SU-DHL-6 (cell line): ENCODE measurements around the gene YRDC.

Experiments
- H2AFZ ChIP-seq: fragments of 200-600 bp; sonication (generic); 2 replicates; pipeline ENCODE4 v1.6.1; 2014; ENCODE audit warnings: low read depth, mild to moderate bottlenecking, moderate library complexity, mixed read lengths, antibody characterized with exemption, low read length; ENCODE audit not compliant: severe bottlenecking
- H3F3A ChIP-seq: fragments of 200-600 bp; shearing (Covaris generic); 2 replicates; pipeline ENCODE4 v1.6.0; 2016; ENCODE audit warnings: antibody characterized with exemption, mild to moderate bottlenecking; ENCODE audit not compliant: insufficient read depth
- H3K27ac ChIP-seq: fragments of 200-600 bp; sonication (generic); 2 replicates; pipeline ENCODE4 v1.5.1; 2016; ENCODE audit warnings: low read depth, mild to moderate bottlenecking, low read length, moderate library complexity, mixed read lengths
- H3K27me3 ChIP-seq: fragments of 200-600 bp; sonication (generic), shearing (Covaris generic); 2 replicates; pipeline ENCODE4 v1.6.0; 2014; ENCODE audit warnings: mild to moderate bottlenecking, low read length
- H3K36me3 ChIP-seq: fragments of 200-600 bp; sonication (generic); 2 replicates; pipeline ENCODE4 v1.6.1; 2014; ENCODE audit warnings: mild to moderate bottlenecking, low read length, mixed read lengths
- H3K4me2 ChIP-seq: fragments of 300-600, 200-600 bp; shearing (Covaris generic), sonication (generic); 2 replicates; pipeline ENCODE4 v1.6.0; 2014; ENCODE audit warnings: low read length, low read depth, mild to moderate bottlenecking; ENCODE audit not compliant: poor library complexity, severe bottlenecking
- H3K4me3 ChIP-seq: fragments of 200-600 bp; sonication (generic); 2 replicates; pipeline ENCODE4 v1.5.1; 2014; ENCODE audit warnings: antibody characterized with exemption, low read length, mild to moderate bottlenecking, mixed read lengths; ENCODE audit not compliant: insufficient read depth, poor library complexity, severe bottlenecking
- H3K79me2 ChIP-seq: fragments of 200-600 bp; sonication (generic); 2 replicates; pipeline ENCODE4 v1.6.1; 2014; ENCODE audit warnings: mild to moderate bottlenecking, low read length, moderate library complexity; ENCODE audit not compliant: insufficient read depth
- H3K9ac ChIP-seq: fragments of 200-600 bp; sonication (generic); 2 replicates; pipeline ENCODE4 v1.7.0; 2014; ENCODE audit warnings: mild to moderate bottlenecking, low read length
- H3K9me2 ChIP-seq: fragments of 200-600 bp; sonication (generic); replicated peaks from 2 replicates; pipeline ENCODE4 v1.6.1; 2014; ENCODE audit warnings: low read length; ENCODE audit not compliant: insufficient read depth
- H3K9me3 ChIP-seq: fragments of 200-600 bp; sonication (generic); 2 replicates; pipeline ENCODE4 v1.6.1; 2014; ENCODE audit warnings: low read length, mixed read lengths; ENCODE audit not compliant: insufficient read depth
- H4K20me1 ChIP-seq: fragments of 200-600 bp; sonication (generic); 2 replicates; pipeline ENCODE4 v1.6.1; 2014; ENCODE audit warnings: low read depth, mild to moderate bottlenecking, antibody characterized with exemption, low read length, moderate library complexity, mixed read lengths
- CTCF ChIP-seq: fragments of 200-600 bp; sonication (generic); IDR thresholded peaks from one replicate; pipeline ENCODE4 v1.5.1; 2017; ENCODE audit warnings: antibody characterized with exemption, mild to moderate bottlenecking, low read length, moderate library complexity; ENCODE audit not compliant: insufficient read depth, poor library complexity, severe bottlenecking
- EZH2phosphoT487 ChIP-seq: fragments of 200-600 bp; sonication (generic), shearing (Covaris generic); conservative IDR thresholded peaks from 2 replicates; pipeline ENCODE4 v1.6.1; 2018; ENCODE audit warnings: mild to moderate bottlenecking, antibody characterized with exemption, low read length, moderate library complexity, mixed read lengths

The YRDC gene

GRCh38 chr1:37797750-37798345, 10.2 kb downstream of the YRDC start:
- H3K4me3 ChIP-seq, result no peak overlapping the region
- H3K79me2 ChIP-seq, result peaks cover 6% of the 10 kb centered on the region
- peaks cover 12% of the 10 kb centered on the region for H3F3A ChIP-seq
- TF ChIP-seq EZH2phosphoT487 (no peak), CTCF (no peak)
- H3K27me3 ChIP-seq, result no peaks in the 10 kb centered on the region
- H4K20me1 ChIP-seq, result no peaks in the 10 kb centered on the region; the same call in 1 of the 2 replicates
- H3K9me2 ChIP-seq, result no peaks in the 10 kb centered on the region
- H3K9ac ChIP-seq, result no peak overlapping the region
- no peaks in the 10 kb centered on the region for H3K9me3 ChIP-seq
- H3K4me2 ChIP-seq, result no peak overlapping the region
- no peak overlapping the region for H2AFZ ChIP-seq
- H3K36me3 ChIP-seq, result peaks cover 5% of the 10 kb centered on the region
- H3K27ac ChIP-seq, result no peak overlapping the region

- no peaks in the 10 kb centered on the region for H4K20me1 ChIP-seq
- H2AFZ ChIP-seq, result no peak overlapping the region
- H3K4me2 ChIP-seq, result peak overlapping the region; percentile 90
- TF ChIP-seq CTCF, result no peak
- TF ChIP-seq EZH2phosphoT487, result no peak
- H3K27me3 ChIP-seq, result no peaks in the 10 kb centered on the region
- H3K27ac ChIP-seq, result no peak overlapping the region
- peaks cover 6% of the 10 kb centered on the region for H3K79me2 ChIP-seq
- peak overlapping the region; percentile 86 for H3K9ac ChIP-seq
- no peaks in the 10 kb centered on the region for H3K36me3 ChIP-seq
- peaks cover 1% of the 10 kb centered on the region; the same call in 1 of the 2 replicates for H3F3A ChIP-seq
- H3K4me3 ChIP-seq, result peak overlapping the region; percentile 76
- no peaks in the 10 kb centered on the region for H3K9me2 ChIP-seq
- H3K9me3 ChIP-seq, result no peaks in the 10 kb centered on the region
Observed at GRCh38 chr1:37795340-37796125, 12.5 kb downstream of the YRDC start.

GRCh38 chr1:37794372-37795339, 13.4 kb downstream of the YRDC start:
- Histone ChIP-seq H3K36me3 (no peaks in the 10 kb centered on the region), H3K4me2 (peak overlapping the region; percentile 90), H3K79me2 (peaks cover 6% of the 10 kb centered on the region), H3K4me3 (peak overlapping the region; percentile 76), H3K27ac (peak overlapping the region; percentile 41; the same call in 1 of the 2 replicates), H3F3A (no peaks in the 10 kb centered on the region), H4K20me1 (no peaks in the 10 kb centered on the region), H3K9me2 (no peaks in the 10 kb centered on the region), H3K9me3 (no peaks in the 10 kb centered on the region), H2AFZ (peak overlapping the region; percentile 91), H3K9ac (peak overlapping the region; percentile 86), H3K27me3 (no peaks in the 10 kb centered on the region)
- TF ChIP-seq EZH2phosphoT487 (no peak), CTCF (no peak)
